HCT116 (cell line): ENCODE data around the gene ZBTB5. TPM values are rescaled to one million over a fixed set of nuclear protein-coding genes. Genes with fewer than 3 reads are reported as not detected.

ENCODE experiments used
- ATAC-seq: fragments of 200-7000 bp; cut with Tn5 transposase; 2 replicates; pipeline ENCODE4 v1.9.1; 2020; ENCODE audit warnings: mild to moderate bottlenecking, moderate library complexity
- BruUV-seq: library from RNA; stranded (reverse); fragments of 400-500 nt; replicated peaks from 2 replicates; lab custom pipeline; 2021; lab: Mats Ljungman, UMichigan
- CTCF ChIA-PET: fragments of 300-600 bp; sonication (Branson Sonifier 250); formaldehyde crosslinking; loops from one replicate; lab custom pipeline; 2021; ENCODE audit warnings: antibody characterized with exemption; lab: Charles Lee
- POLR2A ChIA-PET: fragments of 300-600, 350-600 bp; sonication (Branson Sonifier 250); formaldehyde crosslinking; loops from one replicate; lab custom pipeline; 2021; ENCODE audit warnings: antibody characterized with exemption; lab: Charles Lee
- RAD21 ChIA-PET, 2 experiments: fragments of 300-600 bp; sonication (Branson Sonifier 250); formaldehyde crosslinking; loops; one replicate each; lab custom pipeline; 2023; ENCODE audit warnings: low total read pairs in 2 of 2; ENCODE audit not compliant: uncharacterized antibody in 2 of 2, unreplicated experiment in 2 of 2, low non-redundant PET in 1 of 2; lab: Charles Lee
- DNase-seq: peaks from one replicate; pipeline ENCODE4 v3.0.0-alpha.2; 2010; ENCODE audit warnings: low read depth, low spot score
- H2AFZ ChIP-seq: fragments of 200-600 bp; shearing (Covaris generic), sonication (generic); 2 replicates; pipeline ENCODE4 v1.6.1; 2017; ENCODE audit warnings: low read depth, mixed run types, mixed read lengths, antibody characterized with exemption, low read length; ENCODE audit not compliant: poor library complexity, severe bottlenecking
- H3K27ac ChIP-seq: 2 replicates; pipeline ENCODE4 v1.5.1; 2012; ENCODE audit warnings: low read depth, low read length
- H3K27me3 ChIP-seq: fragments of 200-600 bp; sonication (generic); 2 replicates; pipeline ENCODE4 v1.6.1; 2016; ENCODE audit warnings: mixed run types, low read length, mixed read lengths; ENCODE audit not compliant: insufficient read depth
- H3K36me3 ChIP-seq, 2 experiments: fragments of 200-500 bp in 1 of 2; fragments of 200-600 bp in 1 of 2; sonication (Bioruptor generic) in 1 of 2; sonication (generic) in 1 of 2; 2 replicates each; pipeline versions ENCODE4 v1.5.1 to v1.6.1; 2014 to 2016; ENCODE audit warnings: low read length in 2 of 2, inconsistent platforms in 1 of 2, mixed read lengths in 1 of 2, mixed run types in 1 of 2; ENCODE audit not compliant: insufficient read depth in 2 of 2, control insufficient read depth in 1 of 2
- H3K4me1 ChIP-seq, 2 experiments: fragments of 200-600 bp in 1 of 2; sonication (generic) in 1 of 2; 2 replicates each; pipeline versions ENCODE4 v1.5.1 to v1.6.1; 2012 to 2017; ENCODE audit warnings: low read length in 2 of 2, inconsistent platforms in 1 of 2, mild to moderate bottlenecking in 1 of 2, mixed read lengths in 1 of 2, mixed run types in 1 of 2, moderate library complexity in 1 of 2; ENCODE audit not compliant: insufficient read depth in 2 of 2, control insufficient read depth in 1 of 2
- H3K4me2 ChIP-seq: fragments of 200-600 bp; sonication (generic); 2 replicates; pipeline ENCODE4 v1.6.1; 2017; ENCODE audit warnings: mixed run types, low read length, mixed read lengths
- H3K4me3 ChIP-seq, 2 experiments: fragments of 200-600 bp in 1 of 2; sonication (generic) in 1 of 2; replicated peaks in 1 of 2; 2 replicates each; pipeline ENCODE4 v1.5.1; 2011 to 2016; ENCODE audit warnings: low read length in 2 of 2, control low read depth in 1 of 2, low read depth in 1 of 2, mild to moderate bottlenecking in 1 of 2, mixed read lengths in 1 of 2, mixed run types in 1 of 2
- H3K79me2 ChIP-seq: fragments of 200-600 bp; sonication (generic); 2 replicates; pipeline ENCODE4 v1.6.1; 2017; ENCODE audit warnings: mild to moderate bottlenecking, mixed run types, low read length, moderate library complexity, mixed read lengths; ENCODE audit not compliant: insufficient read depth
- H3K9ac ChIP-seq: fragments of 200-600 bp; sonication (generic); 2 replicates; pipeline ENCODE4 v1.6.1; 2016; ENCODE audit warnings: low read length, mixed read lengths
- H3K9me2 ChIP-seq: fragments of 200-600 bp; sonication (generic), shearing (Covaris generic); 2 replicates; pipeline ENCODE4 v1.6.1; 2017; ENCODE audit warnings: mixed run types, mild to moderate bottlenecking, moderate library complexity; ENCODE audit not compliant: insufficient read depth
- H3K9me3 ChIP-seq, 2 experiments: fragments of 200-500 bp in 1 of 2; fragments of 200-600 bp in 1 of 2; sonication (Bioruptor generic) in 1 of 2; sonication (generic) in 1 of 2; 2 replicates each; pipeline ENCODE4 v1.6.1; 2014 to 2017; ENCODE audit warnings: low read length in 2 of 2, mixed read lengths in 2 of 2, inconsistent platforms in 1 of 2, low read depth in 1 of 2, mild to moderate bottlenecking in 1 of 2, mixed run types in 1 of 2, moderate library complexity in 1 of 2; ENCODE audit not compliant: control insufficient read depth in 1 of 2, insufficient read depth in 1 of 2
- H4K20me1 ChIP-seq: fragments of 200-600 bp; sonication (generic), shearing (Covaris generic); 2 replicates; pipeline ENCODE4 v1.6.1; 2017; ENCODE audit warnings: mixed run types, mild to moderate bottlenecking, moderate library complexity; ENCODE audit not compliant: insufficient read depth
- CEBPB ChIP-seq: IDR thresholded peaks from 2 replicates; pipeline ENCODE4 v1.6.1; 2012; ENCODE audit warnings: low read depth
- ELF1 ChIP-seq: IDR thresholded peaks from 2 replicates; pipeline ENCODE4 v1.6.1; 2012; ENCODE audit warnings: low read depth, borderline replicate concordance
- FOSL1 ChIP-seq: IDR thresholded peaks from 2 replicates; pipeline ENCODE4 v1.6.1; 2012; ENCODE audit warnings: low read depth
- JUND ChIP-seq: IDR thresholded peaks from 2 replicates; pipeline ENCODE4 v1.6.1; 2012
- POLR2A ChIP-seq: IDR thresholded peaks from 2 replicates; pipeline ENCODE4 v1.7.0; 2011; ENCODE audit warnings: borderline replicate concordance; ENCODE audit not compliant: insufficient read depth, insufficient read length; ENCODE audit errors: extremely low read depth
- POLR2AphosphoS5 ChIP-seq: IDR thresholded peaks from 2 replicates; pipeline ENCODE4 v1.6.1; 2011; ENCODE audit warnings: mild to moderate bottlenecking, low read depth, low read length, moderate library complexity
- RAD21 ChIP-seq: IDR thresholded peaks from 2 replicates; pipeline ENCODE4 v1.6.1; 2012; ENCODE audit warnings: low read depth, mild to moderate bottlenecking
- SIN3A ChIP-seq: IDR thresholded peaks from 2 replicates; pipeline ENCODE4 v1.6.1; 2012; ENCODE audit warnings: low read depth
- SRF ChIP-seq: IDR thresholded peaks from 2 replicates; pipeline ENCODE4 v1.6.1; 2012; ENCODE audit warnings: low read depth
- YY1 ChIP-seq: IDR thresholded peaks from 2 replicates; pipeline ENCODE4 v1.6.1; 2011; ENCODE audit warnings: low read length, low read depth, moderate library complexity, mild to moderate bottlenecking; ENCODE audit not compliant: insufficient replicate concordance; ENCODE audit errors: extremely low read depth
- ZFX ChIP-seq: fragments of 450-650 bp; IDR thresholded peaks from 2 replicates; pipeline ENCODE4 v1.6.1; 2017
- intact Hi-C: fragments of 100-400 bp; cut with micrococcal nuclease; formaldehyde crosslinking; loops from 2 replicates; pipeline ENCODE4 v1.10.0; 2022
- total RNA-seq: library from RNA; stranded (reverse); gene quantifications from one replicate; pipeline ENCODE4 v1.2.1, GENCODE V29; 2021; ENCODE audit not compliant: unreplicated experiment
- TF ChIP-seq, protein P1 (sequence below): IDR thresholded peaks from 2 replicates; pipeline ENCODE4 v1.6.1; 2011; ENCODE audit warnings: mild to moderate bottlenecking, low read length, moderate library complexity; ENCODE audit not compliant: insufficient replicate concordance; ENCODE audit errors: extremely low read depth
- TF ChIP-seq, protein P2 (sequence below), 3 experiments: fragments of 200-600 bp in 1 of 3; sonication (generic) in 1 of 3; IDR thresholded peaks in 2 of 3; conservative IDR thresholded peaks in 1 of 3; 2 replicates each; pipeline ENCODE4 v1.5.1; 2012 to 2017; ENCODE audit warnings: low read depth in 2 of 3, low read length in 2 of 3, antibody characterized with exemption in 1 of 3, borderline replicate concordance in 1 of 3, control low read depth in 1 of 3, mild to moderate bottlenecking in 1 of 3, mixed read lengths in 1 of 3, mixed run types in 1 of 3, moderate library complexity in 1 of 3; ENCODE audit not compliant: insufficient read depth in 1 of 3
- TF ChIP-seq, protein P3 (sequence below): IDR thresholded peaks from 2 replicates; pipeline ENCODE4 v1.6.1; 2012

The ZBTB5 gene
- total RNA-seq, 1 experiment from 2014 or later, result 22.3 TPM

DNA sequence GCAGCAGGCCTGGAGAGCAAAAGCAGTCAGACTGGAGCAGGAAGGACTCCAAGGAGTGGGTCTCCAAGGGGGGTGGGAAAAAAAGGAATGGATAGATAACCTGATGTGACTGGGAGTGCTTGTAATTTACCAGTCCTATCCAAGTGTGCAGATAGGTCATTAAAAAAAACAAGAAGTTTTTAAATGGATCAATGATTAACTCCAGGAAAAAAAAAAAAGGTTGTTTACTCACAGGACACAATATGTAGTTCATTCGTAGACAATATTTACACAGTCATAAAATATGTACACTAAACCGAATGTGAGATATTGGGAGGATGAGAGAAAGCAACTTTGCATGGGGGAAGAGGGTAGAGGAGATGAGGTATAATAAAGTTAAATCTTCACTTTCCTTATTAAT, 20.4 kb downstream of the ZBTB5 start:
- Histone ChIP-seq H3K9ac (no peak overlapping the region), H3K36me3 (peaks cover 13 to 51% of the 10 kb centered on the region in 2 experiments), H3K4me1 (peaks cover 0 to 19% of the 10 kb centered on the region in 2 experiments; a peak in 3 of 4 replicates), H3K4me2 (no peak overlapping the region), H2AFZ (no peak overlapping the region), H3K27me3 (no peaks in the 10 kb centered on the region), H3K79me2 (peaks cover 99% of the 10 kb centered on the region), H3K9me2 (no peaks in the 10 kb centered on the region), H3K27ac (no peak overlapping the region), H3K4me3 (no peak overlapping the region)
- ChIA-PET RAD21 (no interaction called here), POLR2A (no interaction called here)
- no TSS peak for BruUV-seq
- DNase-seq, result no peak
- intact Hi-C loops, result no loop called here
- ATAC-seq, result no peak
- TF ChIP-seq, protein P1, sequence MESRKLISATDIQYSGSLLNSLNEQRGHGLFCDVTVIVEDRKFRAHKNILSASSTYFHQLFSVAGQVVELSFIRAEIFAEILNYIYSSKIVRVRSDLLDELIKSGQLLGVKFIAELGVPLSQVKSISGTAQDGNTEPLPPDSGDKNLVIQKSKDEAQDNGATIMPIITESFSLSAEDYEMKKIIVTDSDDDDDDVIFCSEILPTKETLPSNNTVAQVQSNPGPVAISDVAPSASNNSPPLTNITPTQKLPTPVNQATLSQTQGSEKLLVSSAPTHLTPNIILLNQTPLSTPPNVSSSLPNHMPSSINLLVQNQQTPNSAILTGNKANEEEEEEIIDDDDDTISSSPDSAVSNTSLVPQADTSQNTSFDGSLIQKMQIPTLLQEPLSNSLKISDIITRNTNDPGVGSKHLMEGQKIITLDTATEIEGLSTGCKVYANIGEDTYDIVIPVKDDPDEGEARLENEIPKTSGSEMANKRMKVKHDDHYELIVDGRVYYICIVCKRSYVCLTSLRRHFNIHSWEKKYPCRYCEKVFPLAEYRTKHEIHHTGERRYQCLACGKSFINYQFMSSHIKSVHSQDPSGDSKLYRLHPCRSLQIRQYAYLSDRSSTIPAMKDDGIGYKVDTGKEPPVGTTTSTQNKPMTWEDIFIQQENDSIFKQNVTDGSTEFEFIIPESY, result no peak
- TF ChIP-seq SIN3A (no peak), POLR2A (no peak), JUND (no peak), CEBPB (no peak), ELF1 (no peak), YY1 (no peak), SRF (no peak), RAD21 (no peak), ZFX (no peak), POLR2AphosphoS5 (no peak), FOSL1 (no peak)
- TF ChIP-seq, protein P2, sequence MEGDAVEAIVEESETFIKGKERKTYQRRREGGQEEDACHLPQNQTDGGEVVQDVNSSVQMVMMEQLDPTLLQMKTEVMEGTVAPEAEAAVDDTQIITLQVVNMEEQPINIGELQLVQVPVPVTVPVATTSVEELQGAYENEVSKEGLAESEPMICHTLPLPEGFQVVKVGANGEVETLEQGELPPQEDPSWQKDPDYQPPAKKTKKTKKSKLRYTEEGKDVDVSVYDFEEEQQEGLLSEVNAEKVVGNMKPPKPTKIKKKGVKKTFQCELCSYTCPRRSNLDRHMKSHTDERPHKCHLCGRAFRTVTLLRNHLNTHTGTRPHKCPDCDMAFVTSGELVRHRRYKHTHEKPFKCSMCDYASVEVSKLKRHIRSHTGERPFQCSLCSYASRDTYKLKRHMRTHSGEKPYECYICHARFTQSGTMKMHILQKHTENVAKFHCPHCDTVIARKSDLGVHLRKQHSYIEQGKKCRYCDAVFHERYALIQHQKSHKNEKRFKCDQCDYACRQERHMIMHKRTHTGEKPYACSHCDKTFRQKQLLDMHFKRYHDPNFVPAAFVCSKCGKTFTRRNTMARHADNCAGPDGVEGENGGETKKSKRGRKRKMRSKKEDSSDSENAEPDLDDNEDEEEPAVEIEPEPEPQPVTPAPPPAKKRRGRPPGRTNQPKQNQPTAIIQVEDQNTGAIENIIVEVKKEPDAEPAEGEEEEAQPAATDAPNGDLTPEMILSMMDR (IDR thresholded peaks at IDR 0.05 in 2 of 3, conservative IDR thresholded peaks at IDR 0.05 in 1 of 3; ENCODE audit: borderline replicate concordance in 1 of 3, insufficient read depth in 1 of 3, low read depth in 2 of 3, low read length in 2 of 3), result no peak
- TF ChIP-seq, protein P3, sequence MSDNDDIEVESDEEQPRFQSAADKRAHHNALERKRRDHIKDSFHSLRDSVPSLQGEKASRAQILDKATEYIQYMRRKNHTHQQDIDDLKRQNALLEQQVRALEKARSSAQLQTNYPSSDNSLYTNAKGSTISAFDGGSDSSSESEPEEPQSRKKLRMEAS, result no peak
- TF ChIP-seq, all 23 proteins: peak for 0
- CTCF ChIA-PET, result no interaction called here
- Histone ChIP-seq H3K9me3 (no peaks in the 10 kb centered on the region), H4K20me1 (peaks cover 34% of the 10 kb centered on the region; the same call in 1 of the 2 replicates)
